ENCODE data around the gene SEC31A. TPM values are rescaled to one million over a fixed set of nuclear protein-coding genes. Genes with fewer than 3 reads are reported as not detected.

The SEC31A gene
- total and polyA plus RNA-seq, 2 of the 4 experiments (the other 2 are of a cell fraction) = 278 to 366 TPM

GRCh38 chr4:82798168-82799005, 92.6 kb downstream of the SEC31A start, which contains the start of gene SCD5:
SCD5 (minus strand) TSS chr4:82798796; CDS start chr4:82798537, 259 bp downstream.
- Histone ChIP-seq H3K4ac (ENCODE audit: low read depth, low read length) (peak within 1 kb of the TSS; percentile 39; the same call in 1 of the 2 replicates), H3K18ac (ENCODE audit: low read depth, low read length) (no peak within 1 kb of the TSS), H3K23ac (ENCODE audit: low read depth, low read length) (peak within 1 kb of the TSS; percentile 79), H3K36me3 (ENCODE audit: control insufficient read depth, insufficient read depth, low read length) (0 out of 2 replicates have a peak, but pooled peaks cover 1% of the 10 kb centered on the region), H4K8ac (ENCODE audit: low read depth in 2 of 2, low read length in 2 of 2) (peak within 1 kb of the TSS in 1 of 2 experiments; percentile 65; a peak in 1 of 4 replicates), H3K4me2 (ENCODE audit: low read depth, low read length) (peak within 1 kb of the TSS; percentile 89), H3K27ac (ENCODE audit: insufficient read depth, low read length) (peak within 1 kb of the TSS; percentile 27; the same call in 1 of the 2 replicates), H3K79me1 (ENCODE audit: low read depth in 1 of 2, low read length in 2 of 2) (peaks cover 19 to 25% of the 10 kb centered on the region in 2 experiments; a peak in 3 of 4 replicates), H2BK5ac (ENCODE audit: low read depth, low read length, poor library complexity, severe bottlenecking) (no peak within 1 kb of the TSS), H3K14ac (replicated peaks; ENCODE audit: low read depth, low read length) (peak within 1 kb of the TSS; percentile 70), H3K56ac (ENCODE audit: extremely low read depth, insufficient read depth, low read length) (no peak within 1 kb of the TSS), H2BK20ac (ENCODE audit: low read depth, low read length) (no peak within 1 kb of the TSS), H4K20me1 (ENCODE audit: insufficient read depth, low read length) (peaks cover 10% of the 10 kb centered on the region; the same call in 1 of the 2 replicates), H3K27me3 (ENCODE audit: control insufficient read depth, insufficient read depth, low read length) (no peaks in the 10 kb centered on the region), H2AK9ac (replicated peaks; ENCODE audit: low read depth, low read length, poor library complexity) (peak within 1 kb of the TSS; percentile 91), H3K4me3 (ENCODE audit: insufficient read depth, low read depth, low read length) (peak within 1 kb of the TSS; percentile 92), H3K9ac (ENCODE audit: low read depth, low read length) (peak within 1 kb of the TSS; percentile 76), H2BK120ac (ENCODE audit: low read depth, low read length) (peak within 1 kb of the TSS; percentile 8; the same call in 1 of the 2 replicates), H3K9me3 (ENCODE audit: control insufficient read depth, insufficient read depth, low read length) (no peaks in the 10 kb centered on the region), H3K9me1 (ENCODE audit: insufficient read depth, low read length) (peaks cover 20% of the 10 kb centered on the region), H3K4me1 (ENCODE audit: control insufficient read depth, insufficient read depth, low read length) (peaks cover 10% of the 10 kb centered on the region), H4K5ac (ENCODE audit: low read depth, low read length) (no peak within 1 kb of the TSS), H2AK5ac (ENCODE audit: low read depth, low read length) (no peak within 1 kb of the TSS), H2BK15ac (ENCODE audit: low read depth, low read length) (no peak within 1 kb of the TSS; the same call in 2 of the 3 replicates), H4K91ac (ENCODE audit: insufficient read depth, low read depth, low read length) (peak within 1 kb of the TSS; percentile 55; the same call in 1 of the 2 replicates), H2AFZ (replicated peaks; ENCODE audit: low read length, poor library complexity) (peak within 1 kb of the TSS; percentile 99)
- ChIA-PET CTCF (interaction anchor here (0.6 to 2.0 kb wide), 5 partner anchors 9 to 367 kb away, joined by 3 to 5 read pairs (median 3); no protein-coding TSS in a partner anchor), POLR2A (ENCODE audit: unreplicated experiment) (interaction anchor here (0.7 to 0.9 kb wide), 2 partner anchors 11 to 64 kb away, joined by 3 to 10 read pairs; no protein-coding TSS in a partner anchor)
- TF ChIP-seq MAZ (IDR thresholded peaks at IDR 0.05; ENCODE audit: borderline replicate concordance, low read depth, low read length) = peak; percentile 83; the same call in 1 of the 2 replicates
- TF ChIP-seq RAD21 (IDR thresholded peaks at IDR 0.05; ENCODE audit: low read length) = no peak
- ATAC-seq (ENCODE audit: low read depth) (peak; percentile 96), DNase-seq (peak; percentile 82)
- dilution Hi-C loops (cut with HindIII; ENCODE audit: low sequenced_read_pairs, unreplicated experiment) (no loop called here), intact Hi-C loops (cut with micrococcal nuclease) (loop anchor here (5.0 kb wide), 2 partner anchors 51 to 76 kb away; no protein-coding TSS in a partner anchor), in situ Hi-C loops (cut with MboI; ENCODE audit: low sequenced_read_pairs) (no loop called here)
- BruUV-seq (replicated peaks) = no TSS peak
- WGBS, 2 experiments (ENCODE audit: extremely low coverage in 2 of 2, insufficient read length in 1 of 2) = 0% methylated on average over 38 of the region's 94 CpGs; no CpG with 5 or more reads in 1 of the 2 experiments

Data from IMR-90 (cell line).